IPS DF 4.7 (cell line): ENCODE results near the gene CACNA2D4.
"Not testable (repeated sequence)": the region's sequence is repeated elsewhere in the genome, so short reads cannot be mapped to it uniquely, and the experiment has no call there.

Experiments
- DNase-seq: peaks from one replicate; pipeline ENCODE4 v3.0.0-alpha.2; 2013; ENCODE audit warnings: low spot score; ENCODE audit errors: extremely low read depth

Gene CACNA2D4, protein sequence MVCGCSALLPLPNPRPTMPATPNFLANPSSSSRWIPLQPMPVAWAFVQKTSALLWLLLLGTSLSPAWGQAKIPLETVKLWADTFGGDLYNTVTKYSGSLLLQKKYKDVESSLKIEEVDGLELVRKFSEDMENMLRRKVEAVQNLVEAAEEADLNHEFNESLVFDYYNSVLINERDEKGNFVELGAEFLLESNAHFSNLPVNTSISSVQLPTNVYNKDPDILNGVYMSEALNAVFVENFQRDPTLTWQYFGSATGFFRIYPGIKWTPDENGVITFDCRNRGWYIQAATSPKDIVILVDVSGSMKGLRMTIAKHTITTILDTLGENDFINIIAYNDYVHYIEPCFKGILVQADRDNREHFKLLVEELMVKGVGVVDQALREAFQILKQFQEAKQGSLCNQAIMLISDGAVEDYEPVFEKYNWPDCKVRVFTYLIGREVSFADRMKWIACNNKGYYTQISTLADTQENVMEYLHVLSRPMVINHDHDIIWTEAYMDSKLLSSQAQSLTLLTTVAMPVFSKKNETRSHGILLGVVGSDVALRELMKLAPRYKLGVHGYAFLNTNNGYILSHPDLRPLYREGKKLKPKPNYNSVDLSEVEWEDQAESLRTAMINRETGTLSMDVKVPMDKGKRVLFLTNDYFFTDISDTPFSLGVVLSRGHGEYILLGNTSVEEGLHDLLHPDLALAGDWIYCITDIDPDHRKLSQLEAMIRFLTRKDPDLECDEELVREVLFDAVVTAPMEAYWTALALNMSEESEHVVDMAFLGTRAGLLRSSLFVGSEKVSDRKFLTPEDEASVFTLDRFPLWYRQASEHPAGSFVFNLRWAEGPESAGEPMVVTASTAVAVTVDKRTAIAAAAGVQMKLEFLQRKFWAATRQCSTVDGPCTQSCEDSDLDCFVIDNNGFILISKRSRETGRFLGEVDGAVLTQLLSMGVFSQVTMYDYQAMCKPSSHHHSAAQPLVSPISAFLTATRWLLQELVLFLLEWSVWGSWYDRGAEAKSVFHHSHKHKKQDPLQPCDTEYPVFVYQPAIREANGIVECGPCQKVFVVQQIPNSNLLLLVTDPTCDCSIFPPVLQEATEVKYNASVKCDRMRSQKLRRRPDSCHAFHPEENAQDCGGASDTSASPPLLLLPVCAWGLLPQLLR

DNA sequence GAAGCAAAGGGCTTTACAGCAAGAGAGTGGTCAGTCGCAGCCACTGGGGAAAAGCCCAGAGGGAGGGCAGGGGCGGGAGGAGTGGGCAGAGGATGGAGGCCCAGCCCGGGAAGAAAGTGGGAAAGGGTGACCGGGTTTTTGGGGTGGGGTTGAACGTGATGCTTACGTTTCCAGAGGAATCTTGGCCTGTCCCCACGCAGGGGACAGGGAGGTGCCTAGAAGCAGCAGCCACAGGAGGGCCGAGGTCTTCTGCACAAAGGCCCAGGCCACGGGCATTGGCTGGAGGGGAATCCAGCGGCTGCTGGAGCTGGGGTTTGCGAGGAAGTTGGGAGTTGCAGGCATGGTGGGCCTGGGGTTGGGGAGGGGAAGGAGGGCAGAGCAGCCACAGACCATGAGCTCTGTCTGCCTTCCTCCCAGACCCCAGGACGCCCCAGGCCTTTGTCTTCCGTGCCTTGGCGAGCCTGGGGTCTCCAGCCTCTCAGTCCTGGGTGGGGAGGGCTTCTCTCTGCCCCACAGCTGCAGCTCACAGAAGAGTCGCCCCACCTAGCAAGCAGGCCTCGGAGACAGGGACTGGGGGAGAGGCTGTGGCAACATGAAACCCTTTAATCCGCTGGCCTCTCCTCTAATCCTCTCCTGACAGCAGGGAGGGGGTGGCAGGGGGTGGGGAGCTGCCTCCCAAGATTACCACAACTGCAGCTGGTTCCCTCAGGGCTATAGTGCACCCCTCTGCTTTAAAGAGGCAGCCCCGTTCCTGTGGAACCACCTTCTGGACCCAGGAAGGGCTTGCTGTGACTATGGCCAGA, at the start of gene CACNA2D4:
TSS of gene CACNA2D4 (minus strand) at position 572 of the 803 bp plus-strand sequence. CDS start at position 393, 179 bp downstream.
- DNase-seq = no peak

DNA sequence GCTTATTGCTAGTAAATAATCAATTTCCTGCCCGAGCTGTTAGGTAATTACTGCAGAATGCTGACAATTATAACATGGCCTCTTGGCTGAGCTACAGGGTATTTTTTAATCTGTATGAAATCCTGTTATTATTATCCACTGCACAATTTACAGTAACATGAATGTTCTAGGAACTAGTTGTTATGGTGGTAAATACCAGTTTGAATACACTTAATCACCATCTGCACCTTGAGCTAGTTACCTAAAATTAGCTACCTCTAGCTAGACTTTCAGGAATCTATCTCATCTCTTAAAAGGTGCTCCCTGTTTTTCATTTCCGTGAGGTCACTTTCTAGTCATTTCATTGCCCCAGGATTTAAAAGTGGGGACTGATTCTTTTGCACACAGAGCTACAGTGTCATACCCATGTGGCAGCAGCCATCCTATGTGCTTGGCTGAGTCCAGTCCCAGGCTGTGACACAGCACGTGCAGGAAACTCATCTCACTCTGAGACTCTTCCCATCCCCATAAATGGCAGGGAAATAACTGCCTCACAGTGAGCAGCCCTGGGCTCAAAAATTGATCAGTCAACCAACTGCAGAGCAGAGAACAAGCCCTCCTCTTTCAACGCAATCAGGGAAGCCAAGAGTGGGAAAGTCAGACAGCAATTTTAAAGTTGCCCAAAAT, 48.2 kb upstream of the CACNA2D4 start:
- DNase-seq = no peak

DNA sequence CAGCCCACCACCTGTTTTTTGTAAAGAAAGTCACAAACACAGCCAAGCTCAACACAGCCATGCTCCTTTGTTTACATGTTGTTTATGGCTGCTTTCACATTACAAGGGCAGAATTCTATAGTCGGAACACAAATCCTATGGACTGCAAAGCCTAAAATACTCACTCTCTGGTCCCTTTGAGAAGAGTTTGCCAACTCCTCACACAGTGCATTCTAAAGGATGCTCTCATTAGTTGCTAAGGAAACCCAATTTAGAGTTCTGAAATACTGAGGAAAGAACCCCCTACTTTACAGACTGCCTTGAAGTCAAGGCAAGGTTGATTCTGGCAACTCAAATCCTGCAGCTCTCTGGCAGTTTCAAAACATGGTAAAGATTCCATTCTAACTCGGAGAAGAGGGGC, 47.5 kb upstream of the CACNA2D4 start:
- DNase-seq = no peak

DNA sequence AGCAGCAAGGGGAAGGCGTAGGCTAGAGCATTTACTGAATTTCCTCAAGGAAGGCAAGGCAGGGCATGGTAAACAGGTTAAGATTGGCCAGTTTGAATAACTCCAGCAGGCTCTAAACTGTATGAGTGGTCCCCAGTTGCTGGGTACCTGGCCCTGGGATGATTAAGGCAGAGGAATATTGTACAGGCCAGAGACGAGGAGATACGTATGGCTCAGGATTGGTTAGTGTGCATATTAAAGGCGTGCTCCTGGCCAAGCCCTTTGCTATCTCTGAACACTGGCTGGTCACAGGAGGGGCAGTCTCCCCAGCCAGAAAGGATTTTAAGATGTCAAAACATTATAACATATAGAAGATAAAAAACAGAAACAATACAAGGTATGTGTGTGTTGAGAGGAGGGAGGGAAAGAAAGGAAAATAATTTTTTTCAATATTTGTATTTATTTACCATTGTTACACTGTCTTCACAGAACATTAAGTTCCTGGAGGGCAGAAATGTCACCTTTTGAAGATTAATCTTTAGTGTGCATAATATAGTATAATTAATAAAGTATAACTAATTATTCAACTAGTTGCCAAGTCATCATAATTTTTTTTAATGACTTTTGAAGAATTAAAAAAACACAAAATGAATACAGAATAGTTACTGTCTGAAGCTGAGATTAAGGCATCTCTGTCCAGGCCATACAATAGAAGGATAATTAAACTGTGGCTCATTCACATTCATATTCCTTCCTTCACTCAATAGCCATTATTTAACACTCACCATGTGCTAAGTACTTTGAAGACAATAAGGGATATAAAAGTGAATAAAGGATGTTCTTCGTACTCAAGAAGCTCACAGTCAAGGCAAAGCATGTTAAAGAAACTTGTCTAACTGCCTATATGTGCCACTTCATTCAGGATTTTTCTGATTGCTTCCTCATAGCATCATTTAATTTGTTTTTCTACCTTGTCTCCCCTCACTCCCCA, 43.9 kb upstream of the CACNA2D4 start:
- DNase-seq = no peak

DNA sequence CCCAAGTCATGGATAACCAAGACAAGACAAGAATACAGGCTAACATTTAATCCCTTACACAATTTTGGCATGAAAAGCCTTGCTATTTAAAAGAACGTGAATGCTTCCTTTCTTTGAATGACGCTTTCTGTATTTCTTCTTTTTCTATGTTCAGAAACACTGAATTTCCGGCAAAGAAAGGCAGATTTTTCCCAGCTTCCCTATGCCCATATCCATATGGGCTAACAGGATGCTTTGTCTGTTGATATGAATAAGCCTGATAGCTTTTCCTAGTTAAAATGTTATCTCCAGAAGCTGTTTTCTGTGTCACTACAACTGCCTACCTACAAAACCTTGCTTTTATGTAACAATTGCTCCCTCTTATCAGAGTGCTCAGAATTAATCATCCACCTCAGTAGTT, 38.3 kb upstream of the CACNA2D4 start:
- DNase-seq = no peak

DNA sequence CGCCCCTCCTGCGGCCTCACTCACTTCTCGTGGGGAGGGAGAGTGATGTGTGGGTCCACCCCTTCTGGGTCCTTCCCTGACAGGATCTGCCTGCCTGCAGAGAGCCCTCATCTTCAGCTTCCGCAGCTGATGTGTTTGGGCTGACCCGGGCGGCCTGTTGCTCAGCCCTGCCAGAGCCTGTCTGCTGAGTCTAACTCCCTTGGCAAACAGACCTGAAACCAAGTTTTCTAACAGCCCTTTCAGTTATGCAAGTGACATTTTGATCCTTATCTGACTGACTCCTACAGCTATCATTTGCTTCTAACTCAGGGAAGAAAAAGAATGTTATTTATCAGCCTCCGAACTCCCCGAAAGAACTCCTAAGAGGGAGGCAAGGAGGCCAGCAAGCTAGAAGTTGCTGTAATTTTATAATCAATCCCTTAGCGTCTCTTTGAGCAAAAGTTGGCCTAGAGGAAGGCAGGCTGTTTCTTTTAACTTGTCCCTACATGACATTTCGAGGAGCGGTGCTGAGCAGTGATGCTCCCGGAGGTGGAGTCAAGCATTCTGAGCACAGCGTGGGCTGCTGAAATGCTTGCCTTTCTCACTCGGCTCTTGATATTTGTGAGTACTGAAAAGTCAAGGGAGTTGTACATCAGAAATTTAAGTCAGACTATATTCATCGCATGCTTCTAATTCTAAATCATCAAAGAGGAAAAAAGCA, 31.5 kb upstream of the CACNA2D4 start:
- no peak for DNase-seq

DNA sequence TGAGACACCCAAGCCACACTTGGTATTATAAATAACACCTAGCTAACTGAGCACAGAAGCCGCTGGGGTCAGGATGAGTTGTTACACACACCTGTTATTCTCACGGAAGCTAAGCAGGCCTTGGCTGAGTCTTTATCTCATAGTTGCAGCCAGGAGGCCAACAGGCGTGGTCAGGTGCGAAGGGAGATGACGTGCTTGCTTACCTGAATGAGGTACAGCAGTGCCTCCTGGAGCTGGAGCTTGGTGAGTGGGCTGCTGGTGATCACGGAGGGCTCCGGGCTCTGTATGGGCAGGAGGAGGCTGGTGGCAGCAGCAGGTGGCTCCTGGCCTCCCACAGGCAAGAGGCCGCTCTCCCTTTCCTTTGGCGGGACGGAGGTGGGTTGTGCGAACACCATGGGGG, 30.4 kb upstream of the CACNA2D4 start:
- no peak for DNase-seq

DNA sequence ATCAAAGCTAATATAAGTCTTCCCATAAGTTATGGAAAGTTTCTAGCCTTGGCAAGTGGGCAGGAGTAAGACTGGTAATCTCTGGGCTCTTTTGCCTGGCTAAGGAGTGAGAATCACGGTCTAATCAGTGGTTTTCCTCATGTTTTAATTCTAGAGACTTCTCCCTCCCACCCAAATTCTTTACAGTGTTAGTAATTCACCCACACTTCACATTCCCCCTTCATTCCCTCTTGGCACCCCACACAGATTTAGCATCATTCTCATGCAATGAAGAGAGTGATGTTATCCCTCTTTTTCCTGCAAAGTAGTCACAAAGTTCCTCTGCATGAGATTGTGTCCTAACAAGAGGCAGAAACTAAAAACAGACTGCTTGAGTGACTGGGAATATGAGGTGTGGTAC, 28.6 kb upstream of the CACNA2D4 start:
- DNase-seq = no peak

DNA sequence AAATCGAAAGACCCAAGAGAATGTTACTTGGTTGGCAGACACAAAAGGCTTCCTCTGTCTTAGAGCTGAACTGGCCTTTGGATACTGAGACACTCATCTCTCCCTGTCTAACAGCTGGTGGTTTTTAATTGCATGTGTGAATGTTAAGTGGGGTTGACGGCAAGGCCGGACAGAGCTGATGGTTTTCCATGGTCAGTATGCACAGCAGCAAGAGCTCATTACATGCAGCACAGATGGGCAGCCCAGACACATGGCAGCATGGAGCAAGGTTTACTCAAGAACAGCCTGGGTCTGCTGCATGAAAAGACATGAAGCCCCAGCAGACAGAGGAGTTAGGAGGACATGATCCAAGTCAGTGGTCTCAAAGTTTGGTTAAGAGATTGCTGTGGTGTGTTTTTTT, 27.8 kb upstream of the CACNA2D4 start:
- DNase-seq = no peak

DNA sequence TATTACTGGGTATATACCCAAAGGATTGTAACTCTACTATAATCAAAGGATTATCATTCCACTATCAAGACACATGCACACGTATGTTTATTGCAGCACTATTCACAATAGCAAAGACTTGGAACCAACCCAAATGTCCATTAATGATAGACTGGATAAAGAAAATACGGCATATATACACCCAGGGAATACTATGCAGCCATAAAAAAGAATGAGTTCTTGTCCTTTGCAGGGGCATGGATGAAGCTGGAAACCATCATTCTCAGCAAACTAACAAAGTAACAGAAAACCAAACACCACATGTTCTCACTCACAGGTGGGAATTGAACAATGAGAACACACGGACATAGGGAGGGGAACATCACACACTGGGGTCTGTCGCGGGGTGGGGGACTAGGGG, 27.1 kb upstream of the CACNA2D4 start:
- DNase-seq = not testable (repeated sequence)

DNA sequence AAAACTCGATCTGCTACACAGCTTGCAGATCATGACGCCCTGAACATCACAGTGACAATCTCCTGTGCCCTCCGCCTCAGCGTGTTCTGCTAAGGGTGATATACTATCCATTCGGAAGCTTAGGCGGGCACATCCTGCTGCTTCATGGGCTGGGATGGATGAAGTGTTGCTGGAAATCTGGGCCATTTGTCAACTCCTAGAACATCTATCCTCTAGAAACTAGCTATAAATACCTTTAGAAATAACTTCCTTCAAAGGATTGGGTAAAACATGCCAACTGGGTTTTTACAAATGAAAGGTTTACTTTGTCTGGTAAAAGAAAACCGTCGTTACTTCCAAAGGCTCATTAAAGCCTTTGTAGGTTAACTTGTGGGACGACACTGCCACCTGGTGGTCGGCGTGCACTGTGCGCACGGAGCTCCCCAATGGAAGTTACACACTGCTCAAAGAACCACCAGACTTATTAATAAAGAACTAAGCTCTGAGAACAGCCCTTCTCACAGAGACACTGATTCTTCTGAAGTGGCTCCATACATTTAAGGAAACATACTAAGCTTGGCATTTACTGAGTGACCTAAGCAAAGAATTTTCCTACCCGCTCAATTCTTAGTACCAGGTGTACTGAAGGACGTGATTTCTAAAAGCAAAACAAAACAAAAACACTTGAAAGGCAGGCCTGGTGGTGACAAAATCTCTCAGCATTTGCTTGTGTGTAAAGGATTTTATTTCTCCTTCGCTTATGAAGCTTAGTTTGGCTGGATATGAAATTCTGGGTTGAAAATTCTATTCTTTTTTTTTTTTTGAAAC, 21.6 kb upstream of the CACNA2D4 start:
- peak; percentile 28 for DNase-seq

DNA sequence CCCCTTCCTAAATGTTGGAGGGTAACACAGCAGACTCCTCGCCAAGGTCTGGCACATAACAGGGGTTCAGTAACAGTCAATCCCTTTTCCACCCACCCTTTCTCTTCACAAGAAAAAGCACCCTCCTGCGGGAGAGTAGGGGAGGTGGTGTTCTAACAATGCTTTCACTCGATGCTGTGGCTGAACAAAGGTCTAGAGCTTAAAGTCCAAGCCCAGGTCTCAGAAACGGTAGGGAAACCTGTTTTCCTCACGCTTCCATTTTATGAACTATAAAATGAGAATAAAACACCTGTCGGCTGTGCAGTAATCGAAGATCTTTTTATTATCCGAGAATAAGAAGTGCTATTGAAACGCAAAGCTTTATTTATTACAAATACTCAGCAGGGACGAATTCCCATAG, 20.9 kb upstream of the CACNA2D4 start:
- DNase-seq = no peak

DNA sequence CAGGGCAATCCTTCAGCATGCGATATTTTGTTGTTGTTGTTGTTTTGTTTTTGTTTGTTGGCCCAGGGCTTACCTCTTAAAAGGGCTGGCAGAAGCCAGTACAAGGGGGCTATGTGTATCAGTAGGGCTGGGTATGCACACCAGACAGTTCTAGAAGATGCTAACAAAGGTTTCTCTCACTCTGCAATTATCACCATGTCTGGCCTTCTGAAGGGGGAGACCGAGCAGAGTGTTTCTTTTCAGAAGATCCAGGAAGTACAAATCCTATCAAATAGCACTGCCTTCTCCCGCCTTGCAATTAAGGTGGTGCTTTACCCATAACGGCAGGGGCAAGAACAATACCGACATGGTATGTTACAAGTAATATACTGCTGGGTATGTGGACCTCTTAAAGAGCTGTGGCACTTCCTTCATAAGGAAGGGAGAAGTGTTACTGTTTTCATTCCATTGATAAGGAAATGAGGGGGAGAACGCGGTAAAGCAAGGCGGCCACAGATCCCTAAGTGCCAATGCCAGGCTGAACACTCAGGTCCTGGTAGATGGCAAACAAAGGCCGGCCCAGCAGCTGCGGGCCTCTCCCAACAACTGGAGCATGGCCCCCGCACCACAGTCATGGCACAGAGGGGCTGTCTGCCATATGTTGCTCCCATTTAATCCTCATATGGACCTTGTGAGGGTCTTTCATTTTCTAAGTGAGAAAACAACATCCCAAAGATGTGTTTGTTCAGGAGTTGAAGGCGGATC, 19.2 kb upstream of the CACNA2D4 start:
- no peak for DNase-seq

DNA sequence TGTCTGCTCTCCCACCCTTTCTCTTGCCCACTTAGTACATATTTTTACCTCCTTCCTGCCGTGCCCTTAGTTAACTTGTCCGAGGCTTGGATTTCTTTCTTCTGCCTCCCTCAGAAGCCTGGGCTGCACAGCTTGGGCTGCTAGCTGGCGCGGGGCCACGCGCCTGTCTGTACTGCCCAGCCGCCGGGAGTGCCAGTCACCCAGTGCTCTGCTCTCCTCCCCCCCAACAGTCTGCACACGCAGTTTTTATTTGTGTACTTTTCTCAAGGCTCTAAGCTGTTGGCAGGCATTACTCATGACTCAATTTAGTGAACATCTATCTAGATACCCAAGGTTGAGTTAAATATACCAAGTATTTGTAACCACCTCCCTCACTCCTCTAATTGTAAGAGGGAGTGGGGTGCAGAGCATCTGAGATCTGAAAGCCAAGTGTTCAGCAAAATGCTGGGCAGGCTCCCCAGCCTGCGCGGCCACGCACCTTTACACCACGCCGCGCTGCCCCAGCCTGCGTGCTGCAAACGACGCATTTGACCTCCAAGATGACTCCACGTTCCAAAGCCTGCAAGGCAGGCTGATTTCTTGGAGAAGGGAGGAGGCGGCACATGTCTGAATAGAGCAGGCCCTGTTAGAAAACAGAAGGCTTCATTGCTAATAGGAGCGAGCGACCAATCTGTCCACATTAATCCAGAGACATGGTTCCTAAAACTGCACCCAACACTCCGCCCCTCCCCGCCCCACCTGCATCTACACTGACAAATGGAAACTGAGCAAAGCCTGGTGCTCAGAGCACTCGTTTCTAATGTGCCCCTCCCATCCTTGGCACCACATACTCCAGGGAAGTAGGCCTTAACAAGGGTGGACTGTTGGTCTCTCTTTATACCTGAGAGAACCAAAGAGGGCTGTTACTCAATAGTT, 18.2 kb upstream of the CACNA2D4 start:
- no peak for DNase-seq

DNA sequence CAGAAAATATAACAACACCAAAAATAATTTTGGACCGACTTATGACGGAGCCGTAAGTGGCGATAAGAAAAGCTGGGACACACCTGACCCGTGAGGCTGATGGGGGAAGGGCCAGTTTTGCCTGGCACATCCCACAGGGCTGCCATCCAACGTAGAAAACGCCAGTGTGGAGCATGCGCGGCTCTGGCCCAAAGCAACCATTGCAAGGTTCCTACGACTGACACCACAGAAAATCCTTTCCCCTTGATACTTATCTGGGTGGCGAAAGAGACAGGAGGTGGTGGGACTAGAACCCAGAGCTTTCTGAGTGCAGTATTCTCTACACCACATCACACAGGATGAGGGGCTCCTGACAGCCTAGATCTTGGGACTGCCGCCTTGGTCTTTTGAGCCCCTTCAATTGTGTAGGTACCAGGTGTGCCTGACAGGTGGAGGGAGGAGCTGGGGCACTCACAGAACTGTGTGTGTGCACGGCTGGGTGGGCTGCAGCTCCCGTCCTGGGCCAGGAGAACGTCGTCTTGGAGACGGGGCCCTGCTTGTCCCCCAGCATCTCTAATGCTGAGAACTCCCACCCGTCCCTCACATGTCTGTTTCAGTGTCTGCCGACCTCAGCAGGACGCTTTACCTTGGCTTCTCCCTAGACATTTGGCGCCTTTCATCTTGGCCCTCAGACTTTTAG, 17.4 kb upstream of the CACNA2D4 start:
- no peak for DNase-seq

DNA sequence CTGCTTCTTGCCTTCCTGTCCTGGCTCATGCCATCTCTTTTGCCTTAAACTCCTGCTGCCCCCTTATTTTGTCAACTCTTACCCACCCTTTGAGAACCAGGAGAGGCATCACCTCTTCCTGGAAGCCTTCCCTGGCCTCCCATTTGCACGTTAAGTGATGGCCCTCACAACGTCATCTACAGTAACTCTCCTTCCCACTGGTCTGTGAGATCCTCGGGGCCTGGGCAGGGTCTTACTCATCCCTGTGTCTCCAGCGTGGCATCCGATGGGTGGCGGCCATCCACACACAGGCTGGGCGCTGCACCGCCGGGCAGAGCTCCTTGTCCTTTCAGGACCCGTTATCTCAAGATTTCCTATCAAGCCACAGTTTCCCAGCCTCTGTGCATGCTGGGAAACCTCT, 16.8 kb upstream of the CACNA2D4 start:
- DNase-seq = no peak
